DOHH2 (cell line): Measurements from ENCODE around the gene TOP2A.

ENCODE experiments used
- CTCF ChIP-seq: fragments of 200-600 bp; sonication (generic); IDR thresholded peaks from one replicate; pipeline ENCODE4 v1.5.1; 2014; ENCODE audit warnings: antibody characterized with exemption, mild to moderate bottlenecking, low read depth, low read length; ENCODE audit not compliant: poor library complexity, severe bottlenecking
- EZH2phosphoT487 ChIP-seq: fragments of 200-600 bp; sonication (generic); IDR thresholded peaks from 2 replicates; pipeline ENCODE4 v1.6.1; 2017; ENCODE audit warnings: borderline replicate concordance, mild to moderate bottlenecking, antibody characterized with exemption, low read length, moderate library complexity, mixed read lengths

- no peak for TF ChIP-seq CTCF
- TF ChIP-seq EZH2phosphoT487: no peak
Measured at GRCh38 chr17:40460968-40461731, 43.5 kb upstream of the TOP2A start.
